ENCODE data around the gene RNASE11. TPM values are rescaled to one million over a fixed set of nuclear protein-coding genes. Genes with fewer than 3 reads are reported as not detected.
"Not testable (repeated sequence)": the region's sequence is repeated elsewhere in the genome, so short reads cannot be mapped to it uniquely, and the experiment has no call there.

Gene RNASE11
- polyA plus RNA-seq, 1 donor, result not detected

- DNase-seq, result no peak
These were observed 7.6 kb downstream of the RNASE11 start for GRCh38 chr14:20580242-20580641.

GRCh38 chr14:20578784-20579502, 8.9 kb downstream of the RNASE11 start:
- no peak for DNase-seq

GRCh38 chr14:20578325-20578724, 9.5 kb downstream of the RNASE11 start:
- DNase-seq, result no peak

- not testable (repeated sequence) for DNase-seq
These were observed 15.3 kb downstream of the RNASE11 start for GRCh38 chr14:20572382-20572990.

GRCh38 chr14:20570720-20571119, 17.1 kb downstream of the RNASE11 start:
- DNase-seq, result not testable (repeated sequence)

GRCh38 chr14:20569865-20570264, 17.9 kb downstream of the RNASE11 start:
- not testable (repeated sequence) for DNase-seq

- DNase-seq, result no peak
These were observed 18.7 kb downstream of the RNASE11 start for GRCh38 chr14:20569066-20569465.

- no peak for DNase-seq
These were observed 19.4 kb downstream of the RNASE11 start for GRCh38 chr14:20568393-20568792.

- not testable (repeated sequence) for DNase-seq
These were observed 20.6 kb downstream of the RNASE11 start for GRCh38 chr14:20567199-20567598.

GRCh38 chr14:20564501-20564997, 23.3 kb downstream of the RNASE11 start:
- no peak for DNase-seq

- DNase-seq, result no peak
These were observed 23.8 kb downstream of the RNASE11 start for GRCh38 chr14:20563971-20564370.

GRCh38 chr14:20560961-20561360, 26.8 kb downstream of the RNASE11 start, which contains the start of gene RNASE9:
Gene RNASE9 (minus strand): TSS chr14:20561047.
- DNase-seq, result no peak

- no peak for DNase-seq
These were observed 28.3 kb downstream of the RNASE11 start for GRCh38 chr14:20559461-20559904.

GRCh38 chr14:20557212-20557542, 30.6 kb downstream of the RNASE11 start:
- DNase-seq, result no peak

- no peak for DNase-seq
These were observed 31.1 kb downstream of the RNASE11 start for GRCh38 chr14:20556500-20557211.

GRCh38 chr14:20555845-20556244, 32.0 kb downstream of the RNASE11 start:
- no peak for DNase-seq

- DNase-seq, result no peak
These were observed 34.8 kb downstream of the RNASE11 start for GRCh38 chr14:20553024-20553423.

- no peak for DNase-seq
These were observed 36.2 kb downstream of the RNASE11 start for GRCh38 chr14:20551606-20552005.

GRCh38 chr14:20550926-20551325, 36.9 kb downstream of the RNASE11 start:
- no peak for DNase-seq

GRCh38 chr14:20548414-20549158, 39.2 kb downstream of the RNASE11 start:
- DNase-seq, result no peak

GRCh38 chr14:20546877-20547276, 40.9 kb downstream of the RNASE11 start:
- no peak for DNase-seq

- no peak for DNase-seq
These were observed 47.9 kb downstream of the RNASE11 start for GRCh38 chr14:20539906-20540305.

Measured in left kidney (tissue), 2 donors.